Spleen (tissue), 7 donors: Measurements from ENCODE around the gene ATRX.

ENCODE experiments used
- POLR2A ChIP-seq, 3 donors: fragments of 450-650 bp; IDR thresholded peaks; one replicate each; pipeline ENCODE4 v1.5.1; 2017; ENCODE audit warnings: antibody characterized with exemption in 3 of 3, mild to moderate bottlenecking in 1 of 3
- POLR2AphosphoS5 ChIP-seq, 3 donors: sonication (generic); formaldehyde crosslinking; IDR thresholded peaks; one replicate each; pipeline ENCODE4 v1.5.1; 2017; ENCODE audit warnings: antibody characterized with exemption in 3 of 3
- TF ChIP-seq, protein P1 (sequence below), 11 experiments: fragments of 200-600 bp in 7 of 11; fragments of 450-650 bp in 4 of 11; sonication (generic) in 4 of 11; IDR thresholded peaks in 8 of 11; conservative IDR thresholded peaks in 3 of 11; 1 replicate in 7 of 11; 2 replicates in 4 of 11; pipeline versions ENCODE4 v1.4.0 to v1.8.0; 2016 to 2021; ENCODE audit warnings: antibody characterized with exemption in 11 of 11, inconsistent platforms in 4 of 11, mild to moderate bottlenecking in 1 of 11
- donor health status: DM: no; HTN: no; CAD: no; lungs with moderate emphysema.
- donor health status: DM: no; HTN: no; CAD: no.
- donor health status: DM: no; HTN: no; CAD: no.

- TF ChIP-seq POLR2AphosphoS5 (IDR thresholded peaks at IDR 0.05) (no peak), POLR2A (IDR thresholded peaks at IDR 0.05) (no peak)
- TF ChIP-seq, protein P1, sequence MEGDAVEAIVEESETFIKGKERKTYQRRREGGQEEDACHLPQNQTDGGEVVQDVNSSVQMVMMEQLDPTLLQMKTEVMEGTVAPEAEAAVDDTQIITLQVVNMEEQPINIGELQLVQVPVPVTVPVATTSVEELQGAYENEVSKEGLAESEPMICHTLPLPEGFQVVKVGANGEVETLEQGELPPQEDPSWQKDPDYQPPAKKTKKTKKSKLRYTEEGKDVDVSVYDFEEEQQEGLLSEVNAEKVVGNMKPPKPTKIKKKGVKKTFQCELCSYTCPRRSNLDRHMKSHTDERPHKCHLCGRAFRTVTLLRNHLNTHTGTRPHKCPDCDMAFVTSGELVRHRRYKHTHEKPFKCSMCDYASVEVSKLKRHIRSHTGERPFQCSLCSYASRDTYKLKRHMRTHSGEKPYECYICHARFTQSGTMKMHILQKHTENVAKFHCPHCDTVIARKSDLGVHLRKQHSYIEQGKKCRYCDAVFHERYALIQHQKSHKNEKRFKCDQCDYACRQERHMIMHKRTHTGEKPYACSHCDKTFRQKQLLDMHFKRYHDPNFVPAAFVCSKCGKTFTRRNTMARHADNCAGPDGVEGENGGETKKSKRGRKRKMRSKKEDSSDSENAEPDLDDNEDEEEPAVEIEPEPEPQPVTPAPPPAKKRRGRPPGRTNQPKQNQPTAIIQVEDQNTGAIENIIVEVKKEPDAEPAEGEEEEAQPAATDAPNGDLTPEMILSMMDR (IDR thresholded peaks at IDR 0.05 in 8 of 11, conservative IDR thresholded peaks at IDR 0.05 in 3 of 11): no peak
Observed at GRCh38 chrX:77694491-77694890, 91.5 kb downstream of the ATRX start.
